A549 treated with DMSO at 1 μM for 4 hours (cell line): ENCODE measurements around the gene MYBBP1A. TPM values are rescaled to one million over a fixed set of nuclear protein-coding genes. Genes with fewer than 3 reads are reported as not detected.

Experiments used
- total RNA-seq: library from RNA; stranded (reverse); fragments of 200-300 nt; extraction: Qiagen RNA extraction; gene quantifications from 5 replicates; pipeline ENCODE4 v1.2.3, GENCODE V29; 2022; ENCODE audit warnings: low read depth

MYBBP1A gene, protein sequence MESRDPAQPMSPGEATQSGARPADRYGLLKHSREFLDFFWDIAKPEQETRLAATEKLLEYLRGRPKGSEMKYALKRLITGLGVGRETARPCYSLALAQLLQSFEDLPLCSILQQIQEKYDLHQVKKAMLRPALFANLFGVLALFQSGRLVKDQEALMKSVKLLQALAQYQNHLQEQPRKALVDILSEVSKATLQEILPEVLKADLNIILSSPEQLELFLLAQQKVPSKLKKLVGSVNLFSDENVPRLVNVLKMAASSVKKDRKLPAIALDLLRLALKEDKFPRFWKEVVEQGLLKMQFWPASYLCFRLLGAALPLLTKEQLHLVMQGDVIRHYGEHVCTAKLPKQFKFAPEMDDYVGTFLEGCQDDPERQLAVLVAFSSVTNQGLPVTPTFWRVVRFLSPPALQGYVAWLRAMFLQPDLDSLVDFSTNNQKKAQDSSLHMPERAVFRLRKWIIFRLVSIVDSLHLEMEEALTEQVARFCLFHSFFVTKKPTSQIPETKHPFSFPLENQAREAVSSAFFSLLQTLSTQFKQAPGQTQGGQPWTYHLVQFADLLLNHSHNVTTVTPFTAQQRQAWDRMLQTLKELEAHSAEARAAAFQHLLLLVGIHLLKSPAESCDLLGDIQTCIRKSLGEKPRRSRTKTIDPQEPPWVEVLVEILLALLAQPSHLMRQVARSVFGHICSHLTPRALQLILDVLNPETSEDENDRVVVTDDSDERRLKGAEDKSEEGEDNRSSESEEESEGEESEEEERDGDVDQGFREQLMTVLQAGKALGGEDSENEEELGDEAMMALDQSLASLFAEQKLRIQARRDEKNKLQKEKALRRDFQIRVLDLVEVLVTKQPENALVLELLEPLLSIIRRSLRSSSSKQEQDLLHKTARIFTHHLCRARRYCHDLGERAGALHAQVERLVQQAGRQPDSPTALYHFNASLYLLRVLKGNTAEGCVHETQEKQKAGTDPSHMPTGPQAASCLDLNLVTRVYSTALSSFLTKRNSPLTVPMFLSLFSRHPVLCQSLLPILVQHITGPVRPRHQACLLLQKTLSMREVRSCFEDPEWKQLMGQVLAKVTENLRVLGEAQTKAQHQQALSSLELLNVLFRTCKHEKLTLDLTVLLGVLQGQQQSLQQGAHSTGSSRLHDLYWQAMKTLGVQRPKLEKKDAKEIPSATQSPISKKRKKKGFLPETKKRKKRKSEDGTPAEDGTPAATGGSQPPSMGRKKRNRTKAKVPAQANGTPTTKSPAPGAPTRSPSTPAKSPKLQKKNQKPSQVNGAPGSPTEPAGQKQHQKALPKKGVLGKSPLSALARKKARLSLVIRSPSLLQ (N-terminal part only)
- 101 to 127 TPM (median 114 TPM) in 5 replicates for total RNA-seq

DNA sequence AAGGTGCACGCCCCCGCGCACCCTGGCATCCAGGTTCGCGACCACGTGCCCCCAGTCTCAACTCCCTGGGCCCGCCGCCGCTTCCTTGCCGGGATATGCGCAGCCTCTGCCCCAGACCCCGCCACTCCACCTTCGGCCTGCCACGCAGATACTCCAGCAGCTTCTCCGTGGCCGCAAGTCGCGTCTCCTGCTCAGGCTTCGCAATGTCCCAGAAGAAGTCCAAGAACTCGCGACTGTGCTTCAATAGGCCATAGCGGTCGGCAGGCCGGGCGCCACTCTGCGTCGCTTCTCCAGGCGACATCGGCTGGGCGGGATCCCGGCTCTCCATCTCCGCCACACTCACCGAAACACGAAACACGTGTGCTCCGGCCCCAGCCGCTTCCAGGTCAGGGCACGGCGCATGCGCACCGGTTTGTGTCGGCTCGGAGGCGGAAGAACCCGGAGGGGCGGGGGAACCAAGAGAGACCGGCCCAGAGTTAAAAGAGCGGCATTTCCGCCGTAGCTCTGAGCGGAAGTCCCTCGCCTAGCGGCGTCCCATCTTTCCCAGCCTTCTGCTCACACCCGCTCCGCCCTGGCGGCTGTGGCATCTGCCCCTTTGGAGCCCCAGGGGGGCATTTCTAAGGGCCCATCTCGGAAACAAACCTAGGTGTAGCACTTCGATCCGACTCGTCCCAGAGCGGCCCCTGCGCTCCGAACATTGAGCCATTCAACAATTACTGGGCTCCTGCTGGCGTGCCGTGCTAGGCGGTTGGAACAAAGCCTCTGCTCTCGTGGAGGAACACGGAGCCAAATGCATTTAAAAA, at the start of gene MYBBP1A:
MYBBP1A (minus strand) TSS at position 388 of the 803 bp plus-strand sequence; CDS start at position 328, 60 bp downstream.

DNA sequence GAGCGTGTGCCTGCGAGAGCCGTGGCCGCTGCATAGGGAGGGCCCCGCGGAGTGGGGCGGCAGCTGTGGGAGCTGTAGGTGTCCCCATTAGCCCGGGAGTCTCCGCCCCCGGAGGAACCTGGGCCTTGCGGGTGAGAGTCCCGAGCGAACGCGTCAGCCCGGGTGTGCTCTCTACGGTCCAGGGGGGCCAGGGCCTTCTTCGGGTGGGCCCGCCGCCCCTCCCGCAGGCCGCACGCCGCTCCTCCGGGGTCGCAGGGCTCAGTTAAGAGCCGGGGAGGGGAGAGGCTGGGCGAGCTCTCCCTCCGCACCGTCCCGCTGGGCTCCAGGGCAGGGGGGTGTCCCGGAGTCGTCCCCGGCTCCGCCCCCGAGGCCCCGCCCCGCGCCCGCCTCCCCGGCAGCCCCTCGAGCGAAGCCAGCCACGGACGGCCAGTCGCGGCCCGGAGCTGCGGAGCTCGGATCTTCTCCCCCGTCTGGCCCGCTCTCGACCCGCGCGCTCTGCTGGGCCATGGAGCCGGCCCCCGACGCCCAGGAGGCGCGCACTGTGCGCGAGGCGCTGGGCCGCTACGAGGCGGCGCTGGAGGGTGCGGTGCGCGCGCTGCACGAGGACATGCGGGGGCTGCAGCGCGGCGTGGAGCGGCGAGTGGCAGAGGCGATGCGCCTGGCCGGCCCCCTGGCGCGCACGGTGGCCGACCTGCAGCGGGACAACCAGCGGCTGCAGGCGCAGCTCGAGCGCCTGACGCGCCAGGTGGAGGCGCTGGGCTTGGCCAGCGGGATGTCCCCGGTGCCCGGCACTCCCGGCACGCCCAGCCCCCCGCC, 29.1 kb upstream of the MYBBP1A start, which contains the start of gene SMTNL2:
SMTNL2 (plus strand) TSS at position 429 of the 816 bp plus-strand sequence; CDS start at position 506, 77 bp downstream.

DNA sequence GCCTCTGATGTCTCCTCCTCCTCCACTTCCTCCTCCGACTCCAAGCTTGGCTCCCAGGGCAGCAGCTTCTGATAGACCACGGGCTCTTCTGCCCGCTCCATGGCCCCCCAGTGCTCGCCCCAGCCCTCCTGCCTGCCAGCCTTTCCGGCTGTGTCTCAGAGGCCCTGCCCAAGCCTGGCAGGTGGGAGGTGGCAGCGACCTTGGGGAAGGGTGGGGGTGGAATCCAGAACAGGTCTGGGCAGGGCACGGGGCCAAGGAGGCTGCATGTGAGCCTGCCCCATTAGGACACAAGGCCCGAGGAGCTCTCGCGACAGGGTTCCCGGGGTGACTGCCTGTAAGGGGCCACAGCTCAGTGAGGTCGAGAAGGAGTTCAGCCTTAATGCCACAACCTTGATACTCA, 5.2 kb upstream of the MYBBP1A start, which contains the start of gene GGT6:
GGT6 (minus strand) TSS at position 157 of the 400 bp plus-strand sequence; CDS start at position 101, 56 bp downstream.

DNA sequence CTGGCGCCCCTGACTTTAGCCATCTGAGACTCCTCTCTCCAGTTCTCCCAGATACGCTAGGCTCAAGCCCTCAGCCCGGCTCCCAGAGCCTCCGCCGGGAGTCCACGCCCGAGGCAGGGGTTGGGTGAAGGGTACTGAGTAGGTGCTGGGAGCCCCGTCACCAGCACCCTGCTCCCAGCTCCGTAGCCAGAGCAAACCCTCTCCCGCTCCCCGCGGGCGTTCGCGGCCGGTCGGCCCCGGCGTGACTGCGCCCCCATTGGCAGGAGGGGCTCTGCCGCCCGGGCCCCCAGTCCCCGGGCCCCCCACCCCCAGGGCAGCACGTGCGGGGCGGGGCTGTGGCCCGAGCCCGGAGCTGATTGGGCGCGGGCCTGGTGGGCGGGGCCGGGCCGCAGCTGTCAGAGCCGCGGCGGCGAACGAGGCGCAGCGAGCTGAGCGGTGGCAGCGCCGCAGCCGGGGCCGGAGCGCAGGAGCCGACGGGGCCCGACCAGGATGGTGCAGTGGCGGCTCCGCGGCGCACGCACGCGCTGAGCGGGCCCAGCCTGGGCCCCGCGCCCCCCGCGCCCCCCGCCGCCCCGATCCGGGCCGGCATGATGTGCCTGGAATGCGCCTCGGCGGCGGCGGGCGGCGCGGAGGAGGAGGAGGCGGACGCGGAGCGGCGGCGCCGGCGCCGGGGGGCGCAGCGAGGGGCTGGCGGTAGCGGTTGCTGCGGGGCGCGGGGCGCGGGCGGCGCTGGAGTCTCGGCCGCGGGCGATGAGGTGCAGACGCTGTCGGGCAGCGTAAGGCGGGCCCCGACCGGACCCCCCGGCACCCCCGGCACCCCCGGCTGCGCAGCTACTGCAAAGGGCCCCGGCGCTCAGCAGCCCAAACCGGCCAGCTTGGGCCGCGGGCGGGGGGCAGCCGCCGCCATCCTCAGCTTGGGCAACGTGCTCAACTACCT, 56.5 kb downstream of the MYBBP1A start, which contains the start of gene SPNS2:
SPNS2 (plus strand) TSS at position 421 of the 937 bp plus-strand sequence; CDS start at position 588, 167 bp downstream.

Other genes starting within 250 kb of the MYBBP1A start
- 73.7 to 103 TPM (median 95.3 TPM) in 5 replicates for gene UBE2G1, start 188.7 kb downstream of the MYBBP1A start, total RNA-seq
- gene SPNS3, start 121.4 kb downstream of the MYBBP1A start, total RNA-seq: 0.05 to 0.13 TPM in 2 of 5 replicates, not detected in the others
- gene SPNS2, start 56.5 kb downstream of the MYBBP1A start, total RNA-seq: 6.7 to 14.2 TPM (median 10.1 TPM) in 5 replicates
- 0.08 TPM in 1 of 5 replicates, not detected in the others for gene GGT6, start 5.2 kb upstream of the MYBBP1A start, total RNA-seq
- gene SMTNL2, start 29.1 kb upstream of the MYBBP1A start, total RNA-seq: 0.21 to 1.9 TPM (median 1.0 TPM) in 5 replicates
- gene ALOX15, start 86.3 kb upstream of the MYBBP1A start, total RNA-seq: 0.06 to 0.14 TPM (median 0.10 TPM) in 4 of 5 replicates, not detected in the other
- gene PELP1, start 148.8 kb upstream of the MYBBP1A start, total RNA-seq: 68.7 to 88.2 TPM (median 76.7 TPM) in 5 replicates
- 51.9 to 68.9 TPM (median 63.3 TPM) in 5 replicates for gene ARRB2, start 155.2 kb upstream of the MYBBP1A start, total RNA-seq
- gene MED11, start 176.0 kb upstream of the MYBBP1A start, total RNA-seq: 40.9 to 46.9 TPM (median 43.8 TPM) in 5 replicates
- gene ZMYND15, start 184.4 kb upstream of the MYBBP1A start, total RNA-seq: 0.41 to 0.86 TPM (median 0.60 TPM) in 5 replicates
- gene CXCL16, start 184.5 kb upstream of the MYBBP1A start, total RNA-seq: 15.0 to 20.2 TPM (median 18.3 TPM) in 5 replicates
- gene TM4SF5, start 216.5 kb upstream of the MYBBP1A start, total RNA-seq: 0.31 to 1.2 TPM (median 0.64 TPM) in 5 replicates
- 0.47 to 1.5 TPM (median 1.3 TPM) in 4 of 5 replicates, not detected in the other for gene VMO1, start 231.0 kb upstream of the MYBBP1A start, total RNA-seq
- not detected in 5 replicates for gene GLTPD2, start 233.6 kb upstream of the MYBBP1A start, total RNA-seq
- gene PSMB6, start 240.8 kb upstream of the MYBBP1A start, total RNA-seq: 443 to 508 TPM (median 482 TPM) in 5 replicates